GM19438 (cell line): Measurements from ENCODE around the gene CNFN.
"Not testable (repeated sequence)": the region's sequence is repeated elsewhere in the genome, so short reads cannot be mapped to it uniquely, and the experiment has no call there.

Experiments used
- ATAC-seq: cut with Tn5 transposase; IDR thresholded peaks from one replicate; pipeline ENCODE4 v1.9.1; 2021; ENCODE audit warnings: low read depth; ENCODE audit not compliant: unreplicated experiment

The CNFN gene

DNA sequence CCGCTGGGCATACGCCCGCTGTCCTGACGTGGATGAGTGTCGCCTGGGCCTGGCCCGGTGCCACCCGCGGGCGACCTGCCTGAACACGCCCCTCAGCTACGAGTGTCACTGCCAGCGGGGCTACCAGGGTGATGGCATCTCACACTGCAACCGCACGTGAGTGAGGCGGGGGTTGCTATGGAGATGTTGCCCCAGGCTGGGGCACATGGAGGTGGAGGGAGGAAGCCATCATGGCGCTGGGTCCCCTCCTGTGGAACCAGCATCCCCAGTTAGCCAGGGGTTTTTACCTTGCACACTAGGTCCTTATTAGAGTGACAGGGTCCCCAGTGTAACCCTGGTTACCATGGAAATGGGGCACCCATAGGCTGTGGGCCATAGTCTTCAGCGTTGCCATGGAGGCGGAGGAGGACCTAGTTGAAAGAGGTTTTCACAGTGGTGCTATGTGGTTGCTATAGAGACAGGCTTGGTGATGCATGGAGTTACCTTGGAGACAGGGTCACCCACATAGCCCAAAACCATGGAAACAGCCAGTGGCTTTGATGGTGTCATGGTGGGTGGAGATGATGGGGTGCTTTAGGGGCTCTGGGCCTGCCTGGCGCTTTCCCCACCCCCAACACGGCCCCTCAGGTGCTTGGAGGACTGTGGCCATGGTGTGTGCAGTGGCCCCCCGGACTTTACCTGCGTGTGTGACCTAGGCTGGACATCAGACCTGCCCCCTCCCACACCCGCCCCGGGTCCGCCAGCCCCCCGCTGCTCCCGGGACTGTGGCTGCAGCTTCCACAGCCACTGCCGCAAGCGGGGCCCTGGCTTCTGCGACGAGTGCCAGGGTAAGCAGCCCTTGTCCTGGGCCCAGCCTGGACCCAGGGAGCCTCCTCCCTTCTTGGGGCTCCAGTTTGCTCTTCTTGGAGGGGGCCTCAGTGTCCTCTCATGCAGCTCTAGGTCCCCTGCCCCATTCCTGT is 37.5 kb downstream of the CNFN start:
- no peak for ATAC-seq

DNA sequence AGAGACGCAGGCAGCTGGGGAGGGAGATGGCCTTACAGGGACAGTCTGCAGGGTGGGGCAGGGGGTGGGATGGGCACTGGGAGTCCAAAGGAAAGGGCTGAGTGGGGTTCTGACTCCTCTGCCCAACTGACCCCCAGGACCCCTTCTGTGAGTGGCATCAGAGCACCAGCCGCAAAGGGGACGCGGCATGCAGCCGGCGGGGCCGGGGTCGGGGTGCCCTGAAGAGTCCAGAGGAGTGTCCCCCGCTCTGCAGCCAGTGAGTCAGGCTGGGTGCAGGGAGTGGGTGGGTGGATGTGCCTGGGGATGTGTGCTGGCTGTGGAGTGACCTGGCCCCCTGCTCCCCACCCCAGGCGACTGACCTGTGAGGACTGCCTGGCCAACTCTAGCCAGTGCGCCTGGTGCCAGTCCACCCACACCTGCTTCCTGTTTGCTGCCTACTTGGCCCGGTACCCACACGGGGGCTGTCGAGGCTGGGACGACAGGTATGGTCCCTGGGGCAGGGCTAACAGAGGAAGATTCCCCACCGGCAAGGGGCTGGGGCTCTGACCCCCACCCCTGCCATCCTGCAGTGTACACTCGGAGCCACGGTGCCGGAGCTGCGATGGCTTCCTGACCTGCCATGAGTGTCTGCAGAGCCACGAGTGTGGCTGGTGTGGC is 38.9 kb downstream of the CNFN start:
- no peak for ATAC-seq

DNA sequence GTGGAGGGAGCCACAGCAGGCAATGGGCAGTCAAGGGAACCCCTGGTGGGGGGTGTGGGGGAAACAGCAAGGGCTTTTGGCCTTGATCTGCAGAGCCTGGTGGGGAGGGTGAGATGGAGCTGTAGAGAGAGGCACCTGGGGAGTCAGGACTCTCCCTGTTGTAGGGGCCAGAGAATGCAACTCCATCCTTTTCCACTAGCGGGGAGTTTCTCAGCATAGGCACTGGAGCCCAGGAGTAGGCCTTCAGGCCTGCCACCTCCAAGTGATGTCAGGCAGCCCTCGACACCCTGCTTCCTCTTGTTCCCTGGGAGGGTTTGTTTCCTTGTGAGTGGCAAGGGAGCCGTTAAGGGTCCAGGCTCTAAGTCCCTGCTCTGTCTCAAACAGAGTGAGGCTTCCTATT is 39.7 kb downstream of the CNFN start:
- ATAC-seq = no peak

DNA sequence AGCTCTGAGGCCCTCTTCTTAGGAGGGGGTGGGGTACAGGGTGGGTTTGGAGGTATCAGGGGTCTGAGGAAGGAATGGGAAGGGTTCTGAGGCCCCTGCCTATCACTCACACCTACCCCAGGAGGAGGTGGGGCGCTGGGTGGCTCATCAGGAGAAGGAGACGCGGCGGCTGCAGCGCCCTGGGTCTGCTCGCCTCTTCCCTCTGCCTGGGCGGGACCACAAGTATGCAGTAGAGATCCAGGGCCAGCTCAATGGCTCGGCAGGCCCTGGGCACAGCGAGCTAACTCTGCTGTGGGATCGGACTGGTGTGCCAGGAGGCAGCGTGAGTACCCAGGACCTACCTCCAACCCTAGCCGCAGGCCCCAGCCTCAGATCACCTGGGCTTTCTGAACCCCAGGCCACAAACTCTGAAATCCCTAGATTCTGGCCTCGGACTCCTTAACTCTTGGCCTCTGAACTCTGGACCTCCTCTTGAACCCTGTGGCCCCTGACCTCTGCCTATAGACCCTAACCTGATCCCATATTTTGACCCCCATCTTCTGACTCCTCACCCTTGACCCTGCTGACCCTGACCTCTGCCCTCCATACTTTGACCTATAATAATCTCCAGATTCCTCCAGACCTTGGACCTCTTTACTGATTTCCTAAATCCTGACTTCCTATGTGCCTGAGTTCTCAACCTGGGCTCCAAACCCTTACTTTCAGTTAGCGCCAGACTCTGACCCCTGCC is 40.6 kb downstream of the CNFN start:
- no peak for ATAC-seq

DNA sequence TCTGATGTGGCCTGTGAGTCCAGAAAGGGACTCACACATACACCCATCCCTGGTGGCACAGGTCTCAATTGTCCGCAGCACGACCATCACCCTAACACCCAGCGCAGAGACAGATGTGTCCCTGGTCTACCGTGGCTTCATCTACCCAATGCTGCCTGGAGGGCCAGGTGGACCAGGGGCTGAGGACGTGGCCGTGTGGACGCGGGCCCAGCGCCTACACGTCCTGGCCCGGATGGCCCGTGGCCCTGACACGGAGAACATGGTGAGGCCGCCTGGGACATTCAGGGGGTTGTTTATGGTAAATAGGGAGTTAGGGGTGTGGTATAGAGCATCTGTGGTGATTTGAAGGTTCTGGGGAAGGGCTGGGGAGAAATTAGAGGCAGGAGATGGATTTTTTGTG is 41.9 kb downstream of the CNFN start:
- no peak for ATAC-seq

GRCh38 chr19:42345191-42345812 is 44.8 kb downstream of the CNFN start:
- no peak for ATAC-seq

DNA sequence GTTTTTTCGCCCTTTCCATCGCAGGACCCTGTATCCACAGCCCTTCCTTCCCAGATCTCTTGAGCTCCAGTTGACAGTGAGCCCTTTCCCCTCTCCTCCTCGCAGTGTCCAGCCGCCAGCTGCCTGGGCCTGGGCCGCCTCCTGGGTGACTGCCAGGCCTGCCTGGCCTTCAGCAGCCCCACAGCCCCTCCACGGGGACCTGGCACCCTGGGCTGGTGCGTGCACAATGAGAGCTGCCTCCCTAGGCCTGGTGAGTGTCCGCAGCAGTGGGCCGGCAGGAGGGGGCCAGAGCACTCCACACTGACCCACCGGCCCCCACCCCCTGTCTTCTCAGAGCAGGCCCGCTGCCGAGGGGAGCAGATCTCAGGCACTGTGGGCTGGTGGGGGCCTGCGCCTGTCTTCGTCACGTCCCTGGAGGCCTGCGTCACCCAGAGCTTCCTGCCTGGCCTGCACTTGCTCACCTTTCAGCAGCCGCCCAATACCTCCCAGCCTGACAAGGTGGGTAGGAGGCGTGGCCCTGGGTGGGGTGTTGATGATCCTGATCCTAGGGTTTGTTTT is 45.7 kb downstream of the CNFN start:
- no peak for ATAC-seq

- ATAC-seq = no peak
These were observed 46.6 kb downstream of the CNFN start for GRCh38 chr19:42343344-42344110.

- not testable (repeated sequence) for ATAC-seq
These were observed 50.2 kb downstream of the CNFN start for GRCh38 chr19:42339922-42340321.

- not testable (repeated sequence) for ATAC-seq
These were observed 50.8 kb downstream of the CNFN start for GRCh38 chr19:42339126-42339860.
